Activated naive CD8-positive, alpha-beta T cell treated with anti-CD3 and anti-CD28 coated beads for 36 hours (primary cell): Measurements from ENCODE around the gene LYPD5. TPM values are rescaled to one million over a fixed set of nuclear protein-coding genes. Genes with fewer than 3 reads are reported as not detected.
"Not testable (repeated sequence)": the region's sequence is repeated elsewhere in the genome, so short reads cannot be mapped to it uniquely, and the experiment has no call there.

Experiments used
- DNase-seq: peaks from one replicate; pipeline ENCODE4 v3.0.0; 2021
- H3K27ac Mint-ChIP-seq: one replicate; pipeline ENCODE4 v1.8.0; 2022; ENCODE audit warnings: mild to moderate bottlenecking, moderate library complexity, mixed read lengths
- H3K27me3 Mint-ChIP-seq: one replicate; pipeline ENCODE4 v1.8.0; 2022; ENCODE audit warnings: mild to moderate bottlenecking, mixed read lengths
- H3K36me3 Mint-ChIP-seq: one replicate; pipeline ENCODE4 v1.8.0; 2021; ENCODE audit warnings: mild to moderate bottlenecking, mixed read lengths
- H3K4me1 Mint-ChIP-seq: one replicate; pipeline ENCODE4 v1.8.0; 2021; ENCODE audit warnings: mixed read lengths
- H3K4me3 Mint-ChIP-seq: one replicate; pipeline ENCODE4 v1.8.0; 2022; ENCODE audit warnings: mild to moderate bottlenecking, moderate library complexity, mixed read lengths
- H3K9me3 Mint-ChIP-seq: one replicate; pipeline ENCODE4 v1.8.0; 2022; ENCODE audit warnings: mixed read lengths
- total RNA-seq, 2 experiments: library from RNA; stranded (reverse); gene quantifications; one replicate each; pipeline ENCODE4 v1.2.3, GENCODE V29; 2021

LYPD5 gene, protein sequence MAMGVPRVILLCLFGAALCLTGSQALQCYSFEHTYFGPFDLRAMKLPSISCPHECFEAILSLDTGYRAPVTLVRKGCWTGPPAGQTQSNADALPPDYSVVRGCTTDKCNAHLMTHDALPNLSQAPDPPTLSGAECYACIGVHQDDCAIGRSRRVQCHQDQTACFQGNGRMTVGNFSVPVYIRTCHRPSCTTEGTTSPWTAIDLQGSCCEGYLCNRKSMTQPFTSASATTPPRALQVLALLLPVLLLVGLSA
- 1 to 10 TPM; 1.6 TPM for total RNA-seq

DNA sequence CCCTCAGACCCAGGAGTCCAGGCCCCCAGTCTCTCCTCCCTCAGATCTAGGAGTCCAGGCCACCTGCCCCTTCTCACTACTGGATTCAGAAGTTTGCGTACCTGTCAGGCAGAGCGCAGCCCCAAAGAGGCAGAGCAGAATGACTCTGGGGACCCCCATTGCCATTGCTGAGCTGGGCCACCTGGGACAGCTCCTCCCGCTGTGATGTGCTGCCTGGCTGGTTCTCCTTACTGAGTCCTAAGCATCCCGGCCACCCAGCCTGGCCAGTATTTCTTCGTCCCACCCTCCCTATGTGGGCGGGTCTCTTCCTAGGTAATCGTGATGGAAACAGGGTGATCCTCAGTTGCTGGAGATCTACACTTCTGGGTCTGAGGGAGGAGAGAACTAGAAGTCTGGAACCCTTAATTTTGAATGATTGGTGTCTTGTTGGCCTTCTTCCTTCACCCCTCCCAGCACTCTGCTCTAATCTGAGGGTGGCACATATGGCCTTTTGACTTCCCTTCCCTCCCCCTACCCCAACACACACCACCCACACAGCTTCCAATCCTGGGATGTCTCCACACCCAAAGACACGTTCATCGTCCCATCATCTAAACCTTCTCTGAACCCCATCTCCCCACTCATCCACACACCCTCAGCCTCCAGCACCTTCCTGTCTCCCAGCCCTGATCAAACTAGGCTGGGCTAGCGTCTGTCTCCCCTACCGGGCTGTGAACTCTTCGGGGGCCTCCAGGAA, at the start of gene LYPD5:
LYPD5 (minus strand) TSS at position 232 of the 736 bp plus-strand sequence; CDS start at position 165, 67 bp downstream.
- Mint-ChIP-seq H3K4me3 (no peak within 1 kb of the TSS), H3K27me3 (peaks cover 28% of the 10 kb centered on the region), H3K27ac (no peak within 1 kb of the TSS), H3K36me3 (peaks cover under 1% of the 10 kb centered on the region), H3K9me3 (no peaks in the 10 kb centered on the region), H3K4me1 (peaks cover 9% of the 10 kb centered on the region)
- no peak for DNase-seq

- Mint-ChIP-seq H3K27ac (no peak overlapping the region), H3K9me3 (peaks cover 53% of the 10 kb centered on the region), H3K4me1 (no peaks in the 10 kb centered on the region), H3K27me3 (no peaks in the 10 kb centered on the region), H3K4me3 (no peak overlapping the region), H3K36me3 (peaks cover 60% of the 10 kb centered on the region)
- no peak for DNase-seq
Observed at GRCh38 chr19:43848821-43849220, 46.6 kb upstream of the LYPD5 start.

DNA sequence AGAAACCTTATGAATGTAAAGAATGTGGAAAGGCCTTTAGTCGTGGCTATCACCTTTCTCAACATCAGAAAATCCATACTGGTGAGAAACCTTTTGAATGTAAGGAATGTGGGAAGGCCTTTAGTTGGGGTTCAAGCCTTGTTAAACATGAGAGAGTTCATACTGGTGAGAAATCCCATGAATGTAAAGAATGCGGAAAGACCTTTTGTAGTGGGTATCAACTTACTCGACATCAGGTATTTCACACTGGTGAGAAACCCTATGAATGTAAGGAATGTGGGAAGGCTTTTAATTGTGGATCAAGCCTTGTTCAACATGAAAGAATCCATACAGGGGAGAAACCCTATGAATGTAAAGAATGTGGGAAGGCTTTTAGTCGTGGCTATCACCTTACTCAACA, 45.6 kb upstream of the LYPD5 start:
- no peak overlapping the region for H3K27ac Mint-ChIP-seq
- peaks cover 56% of the 10 kb centered on the region for H3K9me3 Mint-ChIP-seq
- H3K27me3 Mint-ChIP-seq = no peaks in the 10 kb centered on the region
- DNase-seq = no peak
- H3K36me3 Mint-ChIP-seq = peaks cover 69% of the 10 kb centered on the region
- no peak overlapping the region for H3K4me3 Mint-ChIP-seq
- no peaks in the 10 kb centered on the region for H3K4me1 Mint-ChIP-seq

DNA sequence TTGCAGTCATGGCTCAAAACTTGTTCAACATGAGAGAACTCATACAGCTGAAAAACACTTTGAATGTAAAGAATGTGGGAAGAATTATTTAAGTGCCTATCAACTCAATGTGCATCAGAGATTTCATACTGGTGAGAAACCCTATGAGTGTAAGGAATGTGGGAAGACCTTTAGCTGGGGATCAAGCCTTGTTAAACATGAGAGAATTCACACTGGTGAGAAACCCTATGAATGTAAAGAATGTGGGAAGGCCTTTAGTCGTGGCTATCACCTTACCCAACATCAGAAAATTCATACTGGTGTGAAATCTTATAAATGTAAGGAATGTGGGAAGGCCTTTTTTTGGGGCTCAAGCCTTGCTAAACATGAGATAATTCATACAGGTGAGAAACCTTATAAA, 45.0 kb upstream of the LYPD5 start:
- no peaks in the 10 kb centered on the region for H3K4me1 Mint-ChIP-seq
- H3K9me3 Mint-ChIP-seq = peaks cover 51% of the 10 kb centered on the region
- H3K36me3 Mint-ChIP-seq = peaks cover 71% of the 10 kb centered on the region
- H3K27me3 Mint-ChIP-seq = no peaks in the 10 kb centered on the region
- no peak overlapping the region for H3K27ac Mint-ChIP-seq
- DNase-seq = no peak
- no peak overlapping the region for H3K4me3 Mint-ChIP-seq

DNA sequence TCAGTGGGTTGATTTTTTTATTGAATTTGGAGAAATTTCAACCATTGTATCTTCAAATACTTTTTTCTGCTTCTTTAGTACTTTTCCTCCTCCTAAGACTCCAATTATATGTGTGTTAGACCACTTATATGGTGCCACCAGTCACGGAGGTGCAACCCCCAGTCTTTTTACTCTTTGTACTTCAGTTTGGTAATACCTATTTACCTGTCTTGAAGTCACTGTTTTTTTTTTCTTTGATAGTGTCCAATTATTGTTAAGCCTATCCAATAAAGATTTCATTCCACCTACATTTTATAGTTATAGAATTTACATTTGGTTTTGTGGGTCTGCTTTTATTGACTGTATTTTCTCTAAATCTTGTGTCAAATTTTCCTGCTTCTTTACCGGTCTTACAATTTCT, 39.8 kb upstream of the LYPD5 start:
- Mint-ChIP-seq H3K9me3 (peaks cover 52% of the 10 kb centered on the region), H3K36me3 (peaks cover 84% of the 10 kb centered on the region), H3K4me1 (no peaks in the 10 kb centered on the region), H3K4me3 (no peak overlapping the region), H3K27me3 (no peaks in the 10 kb centered on the region), H3K27ac (no peak overlapping the region)
- no peak for DNase-seq

DNA sequence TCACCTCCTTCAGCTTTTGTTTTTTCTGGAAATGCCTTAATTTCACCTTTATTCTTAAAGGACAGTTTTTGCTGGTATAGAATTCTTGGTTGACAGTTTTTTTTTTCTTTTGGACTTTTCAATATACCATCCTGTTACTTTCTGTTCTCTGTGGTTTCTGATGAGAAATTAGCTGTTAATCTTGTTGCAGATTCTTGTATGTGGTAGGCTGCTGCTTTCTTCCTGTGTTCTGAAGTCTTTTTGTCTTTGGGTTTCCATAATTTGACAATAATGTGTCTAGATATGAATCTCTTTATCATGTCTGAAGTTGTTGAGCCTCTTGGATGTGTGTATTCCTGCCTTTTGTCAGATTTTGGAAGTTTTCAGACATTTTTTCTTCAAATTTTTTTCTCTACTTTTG, 36.9 kb upstream of the LYPD5 start:
- DNase-seq = no peak
- Mint-ChIP-seq H3K27ac (no peak overlapping the region), H3K4me3 (no peak overlapping the region), H3K9me3 (peaks cover 59% of the 10 kb centered on the region), H3K36me3 (peaks cover 91% of the 10 kb centered on the region), H3K27me3 (no peaks in the 10 kb centered on the region), H3K4me1 (no peaks in the 10 kb centered on the region)

DNA sequence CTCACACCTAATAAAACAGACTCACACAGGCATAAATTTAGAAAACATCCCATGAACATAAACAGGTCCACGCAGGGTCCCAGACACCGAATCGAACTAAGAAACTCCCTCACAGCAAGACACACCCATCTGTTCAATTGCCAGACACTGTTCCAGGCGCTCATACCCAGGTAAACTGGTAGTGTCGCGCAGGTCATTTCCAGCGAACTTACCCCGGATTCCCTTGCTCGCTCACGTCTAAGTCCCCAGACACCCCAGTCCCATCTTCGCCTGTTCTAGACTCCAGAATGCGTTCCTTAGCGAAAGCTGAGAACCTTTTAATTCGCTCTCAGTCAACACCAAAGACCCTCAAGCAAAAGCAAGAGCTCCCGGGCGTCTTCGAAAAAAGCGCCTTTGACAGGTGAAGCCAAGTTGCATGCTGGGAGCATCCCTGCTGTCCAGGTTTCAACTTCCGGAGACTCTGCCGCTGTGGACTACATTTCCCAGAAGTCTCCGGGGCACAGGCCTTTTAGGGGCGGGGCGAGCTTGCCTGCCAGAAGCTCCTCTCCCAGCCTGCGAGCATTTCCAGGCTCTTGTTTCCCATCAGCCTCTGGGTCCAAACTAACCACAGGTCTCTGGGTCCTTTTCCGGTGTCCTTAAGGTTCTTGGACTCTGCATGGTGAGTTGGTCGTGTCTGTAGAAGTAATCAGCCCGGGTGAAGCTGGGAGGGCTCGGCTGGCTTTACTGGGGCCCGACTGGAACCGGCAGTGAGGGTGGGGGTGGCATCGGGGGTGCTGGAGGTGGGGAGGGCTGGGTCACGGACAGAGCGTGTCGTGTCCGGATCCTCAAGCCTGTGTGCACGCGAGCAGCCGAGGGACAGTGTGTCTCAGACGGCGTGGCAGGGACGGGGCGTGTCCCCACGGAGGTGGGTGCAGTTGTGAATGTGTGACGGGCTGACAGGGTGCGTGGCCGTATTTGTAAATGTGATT, 24.8 kb upstream of the LYPD5 start, which contains the start of gene ZNF283:
ZNF283 (plus strand) TSS at position 535 of the 968 bp plus-strand sequence. CDS start 6,184 bp downstream, outside the sequence.
- Mint-ChIP-seq H3K27me3 (peaks cover 18% of the 10 kb centered on the region), H3K9me3 (peaks cover 24% of the 10 kb centered on the region), H3K4me3 (peak within 1 kb of the TSS; percentile 90), H3K36me3 (peaks cover 45% of the 10 kb centered on the region), H3K4me1 (peaks cover 15% of the 10 kb centered on the region), H3K27ac (peak within 1 kb of the TSS; percentile 82)
- DNase-seq = peak; percentile 84

- Mint-ChIP-seq H3K9me3 (peaks cover 16% of the 10 kb centered on the region), H3K27me3 (peaks cover 33% of the 10 kb centered on the region), H3K4me1 (peaks cover 24% of the 10 kb centered on the region), H3K36me3 (peaks cover 23% of the 10 kb centered on the region)
- not testable (repeated sequence) for H3K27ac Mint-ChIP-seq, H3K4me3 Mint-ChIP-seq, DNase-seq
Observed at GRCh38 chr19:43824572-43824971, 22.3 kb upstream of the LYPD5 start.

DNA sequence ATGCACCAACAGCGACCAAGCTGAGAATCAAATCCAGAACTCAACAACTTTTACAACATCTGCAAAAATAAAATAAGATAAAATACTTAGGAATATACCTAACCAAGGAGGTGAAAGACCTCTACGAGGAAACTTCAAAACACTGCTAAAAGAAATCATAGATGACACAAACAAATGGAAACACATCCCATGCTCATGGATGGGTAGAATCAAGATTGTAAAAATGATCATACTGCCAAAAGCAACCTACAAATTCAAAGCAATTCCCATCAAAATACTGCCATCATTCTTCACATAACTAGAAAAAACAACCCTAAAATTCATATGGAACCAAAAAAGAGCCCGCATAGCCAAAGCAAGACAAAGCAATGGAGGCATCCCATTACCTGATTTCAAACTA, 21.6 kb upstream of the LYPD5 start:
- peaks cover 38% of the 10 kb centered on the region for H3K27me3 Mint-ChIP-seq
- H3K9me3 Mint-ChIP-seq = peaks cover 16% of the 10 kb centered on the region
- peaks cover 16% of the 10 kb centered on the region for H3K36me3 Mint-ChIP-seq
- not testable (repeated sequence) for DNase-seq, H3K27ac Mint-ChIP-seq, H3K4me3 Mint-ChIP-seq
- peaks cover 24% of the 10 kb centered on the region for H3K4me1 Mint-ChIP-seq

DNA sequence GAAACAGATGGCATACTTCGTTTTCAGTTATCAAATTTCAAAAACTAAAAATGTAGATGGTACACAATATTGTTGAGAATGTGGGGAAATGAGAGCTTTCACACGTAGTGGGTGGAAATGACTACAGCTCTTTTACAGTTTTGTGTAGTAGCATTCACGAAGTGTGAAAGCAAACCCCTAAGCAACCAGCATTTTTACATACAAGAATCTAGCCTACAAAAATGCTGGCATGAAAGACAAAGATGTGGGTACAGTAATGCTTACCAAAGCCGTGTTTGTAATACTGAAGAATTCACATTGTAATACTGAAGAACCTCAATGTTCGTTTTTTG, 18.6 kb upstream of the LYPD5 start:
- Mint-ChIP-seq H3K36me3 (no peaks in the 10 kb centered on the region), H3K4me3 (peak overlapping the region; percentile 76), H3K27me3 (peaks cover 44% of the 10 kb centered on the region), H3K27ac (no peak overlapping the region), H3K9me3 (peaks cover 8% of the 10 kb centered on the region), H3K4me1 (peaks cover 9% of the 10 kb centered on the region)
- DNase-seq = no peak

GRCh38 chr19:43820098-43820883, 18.0 kb upstream of the LYPD5 start:
- H3K36me3 Mint-ChIP-seq = no peaks in the 10 kb centered on the region
- peaks cover 44% of the 10 kb centered on the region for H3K27me3 Mint-ChIP-seq
- DNase-seq = peak; percentile 31
- H3K4me1 Mint-ChIP-seq = peaks cover 9% of the 10 kb centered on the region
- H3K9me3 Mint-ChIP-seq = peaks cover 7% of the 10 kb centered on the region
- peak overlapping the region; percentile 76 for H3K4me3 Mint-ChIP-seq
- H3K27ac Mint-ChIP-seq = peak overlapping the region; percentile 56

- no peak for DNase-seq
- peaks cover 36% of the 10 kb centered on the region for H3K27me3 Mint-ChIP-seq
- no peaks in the 10 kb centered on the region for H3K36me3 Mint-ChIP-seq
- H3K27ac Mint-ChIP-seq = no peak overlapping the region
- H3K4me1 Mint-ChIP-seq = peaks cover 9% of the 10 kb centered on the region
- no peak overlapping the region for H3K4me3 Mint-ChIP-seq
- peaks cover 4% of the 10 kb centered on the region for H3K9me3 Mint-ChIP-seq
Observed at GRCh38 chr19:43818500-43818899, 16.3 kb upstream of the LYPD5 start.

DNA sequence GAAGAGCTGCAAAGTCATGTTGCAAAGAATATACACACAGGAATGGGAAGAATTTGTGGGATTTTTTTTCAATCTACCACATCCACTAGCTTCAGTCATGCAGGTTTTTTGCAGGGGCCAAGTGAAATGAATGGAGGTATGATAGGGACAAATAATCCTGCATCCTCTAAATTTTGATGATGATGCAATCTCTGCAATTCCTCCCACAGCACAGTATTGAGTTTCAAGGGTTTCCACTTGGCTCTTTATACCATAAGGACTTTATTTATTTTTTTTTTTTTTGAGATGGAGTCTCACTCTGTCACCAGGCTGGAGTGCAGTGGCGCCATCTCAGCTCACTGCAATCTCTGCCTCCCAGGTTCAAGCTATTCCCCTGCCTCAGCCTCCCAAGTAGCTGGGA, 15.2 kb upstream of the LYPD5 start:
- H3K4me1 Mint-ChIP-seq, H3K4me3 Mint-ChIP-seq, H3K36me3 Mint-ChIP-seq, DNase-seq, H3K9me3 Mint-ChIP-seq, H3K27ac Mint-ChIP-seq: not testable (repeated sequence)
- H3K27me3 Mint-ChIP-seq = peaks cover 33% of the 10 kb centered on the region

DNA sequence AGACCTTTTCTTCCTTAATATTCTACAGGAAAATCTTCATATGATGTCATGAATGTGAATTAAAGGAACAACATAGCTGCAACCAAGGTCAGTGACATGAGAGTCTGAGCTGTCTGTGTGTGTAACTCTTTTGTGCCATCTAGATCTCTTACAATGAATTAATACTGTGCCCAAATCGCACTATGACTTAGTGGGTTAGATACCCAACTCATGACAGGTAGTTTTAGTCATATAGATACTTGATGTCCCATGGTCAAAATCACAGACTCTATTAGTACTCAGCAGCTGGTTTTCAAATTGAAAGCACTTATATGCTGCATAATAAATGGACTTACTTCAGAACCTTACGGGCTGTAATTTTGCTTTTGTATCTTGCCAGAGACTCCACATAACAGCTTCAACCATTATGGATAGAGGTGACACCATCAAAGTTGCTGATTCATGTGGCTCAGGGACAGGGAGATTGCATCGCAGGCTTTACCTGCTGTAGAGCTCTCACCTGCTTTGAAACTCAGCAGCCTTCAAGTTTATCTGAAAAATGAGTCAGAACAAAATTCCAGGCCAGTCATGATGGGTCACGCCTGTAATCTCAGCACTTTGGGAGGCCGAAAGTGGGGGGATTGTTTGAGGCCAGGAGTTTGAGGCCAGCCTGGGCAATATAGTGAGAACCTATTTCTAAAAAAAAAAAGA, 12.6 kb upstream of the LYPD5 start:
- DNase-seq = no peak
- peaks cover 4% of the 10 kb centered on the region for H3K9me3 Mint-ChIP-seq
- no peak overlapping the region for H3K27ac Mint-ChIP-seq
- no peak overlapping the region for H3K4me3 Mint-ChIP-seq
- peaks cover 22% of the 10 kb centered on the region for H3K27me3 Mint-ChIP-seq
- H3K36me3 Mint-ChIP-seq = no peaks in the 10 kb centered on the region
- H3K4me1 Mint-ChIP-seq = no peaks in the 10 kb centered on the region
